Left kidney (tissue), 2 donors: ENCODE data around the gene ARHGAP32. TPM values are rescaled to one million over a fixed set of nuclear protein-coding genes. Genes with fewer than 3 reads are reported as not detected.
A peak's percentile ranks its signal among the peaks of the same experiment; 100 is the strongest.

Source experiments
- DNase-seq: peaks from one replicate; pipeline ENCODE4 v3.0.0-alpha.2; 2013
- polyA plus RNA-seq: library from polyadenylated mRNA; unstranded; fragments of 120-200 nt; gene quantifications from one replicate; pipeline ENCODE4 v1.2.1, GENCODE V29; 2013; ENCODE audit not compliant: insufficient read length

Gene ARHGAP32
- polyA plus RNA-seq, 1 donor = 22.7 TPM

DNA sequence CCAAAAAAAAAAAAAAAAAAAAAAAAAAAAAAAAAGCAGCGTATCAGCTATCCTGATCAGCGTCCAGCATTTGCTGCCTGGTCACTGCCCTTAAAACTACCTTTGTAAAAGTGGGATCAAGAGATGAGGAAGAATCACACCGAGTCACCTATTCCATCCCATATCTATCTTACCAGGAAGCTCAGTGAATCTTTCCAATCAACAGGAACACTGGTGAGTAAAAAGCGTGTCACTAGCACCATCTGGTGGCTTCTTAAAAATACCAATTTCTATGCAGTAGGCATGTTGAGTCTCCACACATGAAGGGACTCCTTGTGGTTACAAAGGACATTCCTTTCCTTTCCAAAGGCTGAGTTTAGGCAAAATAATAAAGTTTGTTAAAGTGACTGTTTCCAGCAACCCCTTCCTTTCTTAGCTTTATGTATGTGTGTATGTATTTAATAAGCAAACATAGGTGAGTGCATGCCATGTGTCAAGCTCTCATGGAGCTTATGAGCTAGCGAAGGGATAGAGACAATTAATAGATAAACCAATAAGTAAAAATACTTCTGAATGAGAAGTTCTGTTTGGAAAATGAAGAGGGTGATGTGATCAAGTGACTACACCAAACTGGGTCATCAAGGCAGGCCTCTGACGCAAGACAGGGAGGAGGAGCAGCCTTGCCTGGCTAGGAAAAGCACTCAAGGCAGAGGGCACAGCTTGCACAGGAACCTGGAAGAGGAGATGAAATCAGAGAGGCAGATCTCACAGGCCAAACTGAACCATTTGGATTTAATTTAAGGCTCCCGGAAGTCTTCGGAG, 235.5 kb downstream of the ARHGAP32 start:
- peak; percentile 79 for DNase-seq

DNA sequence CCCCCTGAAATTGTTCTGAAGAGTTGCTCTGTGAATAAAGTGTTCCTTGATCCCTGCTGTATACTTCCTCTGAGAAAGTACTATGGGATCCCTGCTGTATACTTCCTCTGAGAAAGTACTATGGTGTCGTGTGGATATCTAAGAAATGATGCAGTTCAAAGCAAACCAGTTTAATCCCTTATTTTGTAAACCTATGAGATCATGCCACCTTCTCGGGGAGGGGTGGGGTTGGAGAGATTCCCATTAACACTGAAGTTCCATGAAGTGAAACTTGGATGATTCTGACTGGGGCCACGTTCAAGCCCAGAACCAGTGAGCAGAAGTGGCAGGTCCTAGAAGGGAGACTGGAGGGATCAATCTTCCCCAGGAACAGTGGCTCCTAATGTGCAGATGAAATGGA, 236.5 kb downstream of the ARHGAP32 start:
- no peak for DNase-seq

DNA sequence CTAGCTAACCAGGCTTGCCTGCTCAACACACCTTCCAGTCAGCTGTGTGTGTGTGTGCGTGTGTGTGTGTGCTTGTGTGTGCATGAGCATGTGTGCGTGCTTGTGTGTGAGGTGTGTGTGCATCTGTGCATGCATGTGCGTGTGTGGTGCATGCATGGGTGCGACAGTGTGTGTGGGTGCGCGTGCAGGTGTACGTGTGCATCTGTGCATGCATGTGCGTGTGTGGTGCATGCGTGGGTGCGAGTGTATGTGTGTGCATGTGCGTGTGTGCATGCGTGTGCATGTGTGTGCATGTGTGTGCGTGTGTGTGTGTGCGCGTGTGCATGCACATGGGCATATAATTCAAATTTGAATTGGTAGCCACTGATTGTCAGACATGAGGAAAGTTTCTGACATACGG, 239.0 kb downstream of the ARHGAP32 start:
- DNase-seq = no peak

DNA sequence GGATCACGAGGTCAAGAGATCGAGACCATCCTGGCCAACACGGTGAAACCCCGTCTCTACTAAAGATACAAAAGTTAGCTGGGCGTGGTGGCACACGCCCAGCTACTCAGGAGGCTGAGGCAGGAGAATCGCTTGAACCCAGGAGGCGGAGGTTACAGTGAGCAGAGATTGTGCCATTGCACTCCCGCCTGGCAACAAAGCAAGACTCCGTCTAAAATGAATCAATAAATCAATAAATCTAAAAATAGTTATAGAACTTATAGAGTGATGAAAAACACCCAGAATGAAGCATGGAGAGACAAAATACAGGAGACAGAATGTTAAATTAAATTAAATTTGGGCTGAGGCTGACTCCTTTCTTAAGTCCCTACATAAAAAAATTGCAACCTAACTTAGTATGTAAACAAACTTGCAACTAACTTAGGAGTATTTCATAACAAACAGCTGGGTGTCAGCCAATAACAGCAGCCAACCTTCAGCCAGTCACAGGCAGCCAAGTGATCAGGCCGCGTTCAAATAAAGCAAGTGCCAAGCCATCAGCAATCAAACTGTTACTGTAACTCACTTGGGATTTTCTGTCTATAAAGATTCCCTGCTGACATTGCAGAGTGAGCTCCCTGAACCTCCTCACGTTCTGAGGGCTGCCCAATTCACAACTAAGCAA, 242.2 kb downstream of the ARHGAP32 start:
- DNase-seq = no peak

DNA sequence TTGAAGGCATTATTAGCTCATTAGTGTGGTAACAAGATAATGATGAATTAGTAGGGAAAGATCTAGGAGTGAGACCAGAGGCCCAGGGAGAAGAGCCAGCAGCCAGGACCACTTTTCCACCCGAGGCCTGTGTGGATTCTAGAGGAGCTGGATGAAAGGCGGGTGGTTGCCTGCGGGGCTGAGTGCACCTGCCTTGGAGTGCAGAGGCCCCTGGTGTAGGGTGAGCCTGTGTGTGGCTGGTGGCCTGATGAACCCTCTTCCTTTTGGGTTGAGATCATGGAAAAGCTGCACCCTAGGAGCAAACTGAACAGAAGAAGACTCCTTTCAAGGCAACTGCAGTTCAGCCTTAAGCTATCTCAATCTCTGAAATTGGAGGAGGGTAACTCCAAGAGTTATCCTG, 243.5 kb downstream of the ARHGAP32 start:
- DNase-seq = no peak

DNA sequence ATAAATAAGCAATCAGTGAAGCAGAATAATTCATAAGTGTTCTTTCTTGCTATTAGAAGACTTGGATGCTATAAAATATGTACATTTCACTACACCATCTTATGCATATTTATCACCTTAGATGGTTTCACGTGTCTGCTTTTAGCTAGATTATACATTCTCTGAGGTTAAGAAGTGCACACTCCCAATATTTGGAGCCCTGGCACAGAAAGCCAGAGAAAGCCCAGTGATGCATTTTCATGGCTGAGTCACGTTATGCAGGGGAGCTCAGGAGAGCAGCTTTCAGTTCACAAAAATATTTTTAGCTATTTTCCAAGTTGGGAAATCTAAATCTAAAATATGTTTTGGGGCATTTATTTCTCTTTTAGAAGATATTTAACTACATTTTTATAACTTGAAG, 244.4 kb downstream of the ARHGAP32 start:
- DNase-seq = no peak

DNA sequence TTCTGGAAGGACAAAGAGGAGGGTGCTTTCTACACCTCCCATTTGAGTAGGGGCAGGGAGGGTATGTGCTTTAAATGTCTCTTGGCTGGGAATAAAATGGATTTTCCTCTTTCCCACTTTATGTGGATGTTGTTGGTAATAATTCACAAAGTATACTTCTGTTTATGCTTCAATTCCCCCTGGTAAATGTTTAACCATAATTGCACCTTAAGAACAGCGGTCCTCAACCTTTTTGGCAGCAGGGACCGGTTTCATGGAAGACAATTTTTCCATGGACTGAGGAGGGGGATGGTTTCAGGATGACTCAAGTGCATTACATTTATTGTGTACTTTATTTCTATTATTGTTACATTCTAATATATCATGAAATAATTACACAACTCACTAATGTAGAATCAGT, 245.5 kb downstream of the ARHGAP32 start:
- DNase-seq = no peak

GRCh38 chr11:128943428-128943976, 248.6 kb downstream of the ARHGAP32 start:
- no peak for DNase-seq

DNA sequence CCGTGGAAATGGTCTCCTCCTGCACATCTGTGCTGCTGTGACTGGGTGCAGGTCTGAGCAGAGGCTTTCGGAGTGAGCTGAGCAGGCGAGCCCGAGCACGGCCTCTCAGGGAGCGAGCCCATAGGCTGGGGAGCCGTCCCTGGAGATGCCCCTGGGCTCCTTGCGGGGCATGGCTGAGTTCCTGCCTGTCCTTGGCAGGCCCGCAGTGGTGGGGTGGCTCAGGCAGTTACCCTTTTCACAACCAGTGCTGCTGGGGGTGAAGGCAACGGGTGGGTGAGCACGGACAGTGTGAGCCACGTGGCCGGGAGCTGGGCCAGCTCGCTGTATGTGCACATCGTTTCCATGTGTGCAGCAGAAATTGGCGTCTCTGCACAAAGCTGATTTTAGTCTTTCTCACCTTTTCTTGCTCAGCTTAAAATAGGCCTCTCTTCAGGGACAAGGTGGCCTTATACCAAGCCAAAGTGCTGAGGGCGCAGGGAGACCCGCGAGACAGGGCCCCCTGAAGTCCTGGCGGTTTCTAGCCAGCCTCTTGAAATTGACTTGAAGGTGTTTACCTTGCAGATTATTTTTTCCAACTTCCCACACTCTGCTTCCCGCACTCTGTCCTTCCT, 249.2 kb downstream of the ARHGAP32 start, which contains the start of gene TP53AIP1:
Gene TP53AIP1 (minus strand): TSS at position 55 of the 611 bp plus-strand sequence. CDS start 5,053 bp downstream, outside the sequence.
- DNase-seq = no peak

- DNase-seq = no peak
Observed at GRCh38 chr11:128942272-128942612, 249.9 kb downstream of the ARHGAP32 start.

GRCh38 chr11:128941573-128942271, 250.4 kb downstream of the ARHGAP32 start:
- DNase-seq = no peak

GRCh38 chr11:128941110-128941509, 251.0 kb downstream of the ARHGAP32 start:
- DNase-seq = no peak

DNA sequence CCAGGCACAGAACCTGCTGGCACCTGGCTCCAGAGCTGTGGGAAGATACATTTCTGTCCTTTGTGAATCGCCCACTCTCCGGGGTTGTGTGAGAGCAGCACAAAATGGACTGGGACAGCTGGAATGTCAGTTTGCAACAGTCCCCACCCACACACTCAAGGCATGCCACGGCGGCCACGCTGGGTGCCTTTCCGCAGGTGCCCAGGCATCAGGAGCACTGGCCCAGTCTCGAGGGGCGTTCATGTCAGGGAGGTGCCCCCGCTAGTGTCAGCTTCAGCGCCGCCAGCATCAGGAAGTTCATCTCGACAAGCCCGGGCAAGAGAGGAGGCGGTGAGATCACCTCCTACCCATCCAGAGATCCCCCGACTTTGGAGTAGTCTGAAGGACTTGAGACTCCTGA, 251.5 kb downstream of the ARHGAP32 start:
- no peak for DNase-seq

DNA sequence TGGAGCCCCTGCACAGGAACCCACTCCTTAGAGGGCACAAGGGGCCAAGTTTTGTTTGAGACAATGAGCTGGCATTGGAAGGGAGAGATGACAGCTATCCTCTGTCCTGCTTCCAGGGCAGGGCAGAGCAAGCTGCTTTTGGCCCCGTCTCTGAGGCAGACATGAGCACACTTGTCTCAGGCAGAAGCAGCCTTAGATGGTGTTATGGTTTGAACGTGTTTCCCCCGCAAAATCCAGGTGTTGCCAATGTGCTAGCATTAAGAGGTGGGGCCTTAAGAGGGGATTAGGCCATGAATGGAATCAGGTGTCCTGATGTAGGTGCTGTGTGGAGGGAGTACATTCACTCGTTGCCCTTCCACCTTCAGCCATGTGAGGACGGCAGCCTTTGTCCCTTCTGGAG, 252.0 kb downstream of the ARHGAP32 start:
- DNase-seq = no peak

- DNase-seq = no peak
Observed at GRCh38 chr11:128939591-128939990, 252.5 kb downstream of the ARHGAP32 start.

GRCh38 chr11:128938156-128938885, 253.8 kb downstream of the ARHGAP32 start:
- DNase-seq = no peak

DNA sequence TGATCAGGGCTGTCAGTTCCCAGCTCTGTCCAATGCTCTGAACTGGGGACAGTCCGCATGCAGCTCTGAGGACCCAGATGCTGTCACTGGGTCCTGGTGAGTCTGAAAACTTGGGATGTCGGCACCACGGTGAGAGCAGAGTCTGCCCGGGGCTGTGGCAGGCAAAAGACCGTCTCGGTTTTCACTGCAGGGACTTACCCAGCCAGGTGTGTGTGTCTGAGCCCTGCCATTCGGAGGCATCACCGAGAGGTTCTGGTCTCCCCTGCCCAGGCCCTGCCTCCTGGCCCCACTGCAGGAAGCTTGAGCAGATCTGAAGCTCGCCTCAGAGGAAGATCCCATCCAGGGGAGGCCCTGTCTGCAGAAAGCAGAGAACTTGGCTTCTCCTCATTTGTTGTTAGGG, 254.6 kb downstream of the ARHGAP32 start:
- no peak for DNase-seq

DNA sequence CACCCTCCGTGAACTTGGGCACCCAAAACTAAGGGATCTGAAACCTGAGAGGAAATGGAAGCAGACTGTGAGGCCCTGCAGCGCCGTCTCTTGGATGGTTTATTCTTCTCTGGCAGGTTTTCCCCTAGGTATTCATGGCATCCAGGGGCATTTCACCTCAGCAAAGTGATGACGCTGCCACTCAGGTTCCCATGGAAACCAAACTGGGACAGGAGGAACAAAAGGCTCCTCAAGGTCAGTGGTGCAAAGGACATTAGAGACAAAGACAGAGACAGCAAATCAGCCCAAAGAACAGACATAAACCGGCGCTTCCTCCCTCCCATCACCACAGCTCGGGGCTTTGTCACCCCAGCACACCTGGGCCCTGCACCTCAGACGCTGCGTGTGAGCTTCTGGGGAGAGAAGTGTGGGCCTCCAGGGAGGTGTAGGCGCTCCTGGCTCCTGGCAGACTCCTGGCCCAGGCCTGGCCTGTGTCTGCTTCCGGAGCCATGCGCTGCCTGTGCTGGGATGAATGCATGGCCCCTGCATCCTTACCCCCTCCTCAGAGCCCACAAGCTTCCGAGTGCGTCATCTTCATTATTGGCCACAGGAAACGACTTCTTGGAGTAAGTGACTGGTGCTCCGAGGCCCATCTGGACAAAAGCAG, 255.4 kb downstream of the ARHGAP32 start:
- DNase-seq = no peak

GRCh38 chr11:128934926-128935325, 257.2 kb downstream of the ARHGAP32 start:
- DNase-seq = no peak

DNA sequence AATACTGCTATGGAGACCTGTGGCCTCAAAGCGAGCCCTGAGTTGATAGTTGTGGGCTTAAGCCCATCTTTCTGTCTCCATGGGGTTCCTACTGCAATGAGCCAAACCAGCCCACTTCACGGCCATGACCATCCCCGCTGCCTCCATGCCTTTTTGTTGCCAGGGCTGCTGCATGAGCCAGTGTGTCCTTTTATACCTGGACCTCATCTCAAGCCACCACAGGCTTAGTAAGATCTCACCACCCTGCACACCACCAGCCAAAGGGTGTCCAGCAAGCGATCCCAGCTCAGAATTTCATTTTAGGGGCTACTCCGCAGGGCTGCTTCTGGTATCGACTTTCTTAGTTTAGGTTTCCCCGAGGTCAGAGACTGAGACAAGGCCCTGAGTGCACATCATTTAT, 257.8 kb downstream of the ARHGAP32 start:
- DNase-seq = no peak
